Measurements from ENCODE around the gene SYNGR2. TPM values are rescaled to one million over a fixed set of nuclear protein-coding genes. Genes with fewer than 3 reads are reported as not detected.

SYNGR2 gene
- total and polyA plus RNA-seq, 9 of the 15 experiments (the other 6 are each of a cell fraction or from before 2014, with no cell fraction given) = 1.4 to 173 (median 87.8) TPM

- TF ChIP-seq FOXO4 (CRISPR knock-in tag; IDR thresholded peaks at IDR 0.05) (no peak), ZZZ3 (IDR thresholded peaks at IDR 0.05) (no peak), PHB (CRISPR knock-in tag; IDR thresholded peaks at IDR 0.05) (no peak), ETS1 (conservative IDR thresholded peaks at IDR 0.05; ENCODE audit: control insufficient read depth, low read depth, low read length) (no peak), CBFB (CRISPR knock-in tag; IDR thresholded peaks at IDR 0.05) (0 out of 2 replicates have a peak, but pooled peaks have one; percentile 62), ZNF24 (IDR thresholded peaks at IDR 0.05) (peak; percentile 80; the same call in 1 of the 2 replicates), ZNF57 (CRISPR knock-in tag; IDR thresholded peaks at IDR 0.05) (no peak), PPARD (CRISPR knock-in tag; IDR thresholded peaks at IDR 0.05) (no peak), NR2C2 (CRISPR knock-in tag; IDR thresholded peaks at IDR 0.05) (peak; percentile 38; the same call in 1 of the 2 replicates), NR2C2 (tag; IDR thresholded peaks at IDR 0.05) (peak; percentile 31; the same call in 1 of the 2 replicates), TAF7 (tag; IDR thresholded peaks at IDR 0.05) (no peak; the same call in 1 of the 2 replicates), SMAD1 (IDR thresholded peaks at IDR 0.05; ENCODE audit: low read depth, low read length, partially characterized antibody) (no peak), HNRNPH1 (optimal IDR thresholded peaks at IDR 0.05; ENCODE audit: low read depth, low read length) (no peak), ZNF146 (CRISPR knock-in tag; IDR thresholded peaks at IDR 0.05; ENCODE audit: unreplicated experiment) (no peak), ZNF583 (CRISPR knock-in tag; IDR thresholded peaks at IDR 0.05) (0 out of 2 replicates have a peak, but pooled peaks have one; percentile 6), NONO (IDR thresholded peaks at IDR 0.05; ENCODE audit: low read depth in 2 of 2, low read length in 1 of 2) (no peak; a peak in 1 of 4 replicates), PATZ1 (CRISPR knock-in tag; IDR thresholded peaks at IDR 0.05; ENCODE audit: borderline replicate concordance) (no peak), KDM1A (IDR thresholded peaks at IDR 0.05) (peak; percentile 5 to 14; a peak in 1 of 4 replicates)
Observed at GRCh38 chr17:78137392-78138203, 30.8 kb upstream of the SYNGR2 start (continued).

Measured in K562 (cell line).